Uterus (tissue), 2 donors: ENCODE results near the gene GLRX.

Experiments
- POLR2A ChIP-seq, 2 donors: fragments of 450-650 bp; IDR thresholded peaks; one replicate each; pipeline ENCODE4 v1.6.1; 2016; ENCODE audit warnings: antibody characterized with exemption in 2 of 2, mild to moderate bottlenecking in 1 of 2, moderate library complexity in 1 of 2
- TF ChIP-seq, protein P1 (sequence below), 4 experiments: fragments of 200-600 bp in 2 of 4; fragments of 450-650 bp in 2 of 4; sonication (generic) in 2 of 4; IDR thresholded peaks; one replicate each; pipeline ENCODE4 v1.5.1; 2016 to 2019; ENCODE audit warnings: antibody characterized with exemption in 4 of 4, mild to moderate bottlenecking in 2 of 4, moderate library complexity in 1 of 4

DNA sequence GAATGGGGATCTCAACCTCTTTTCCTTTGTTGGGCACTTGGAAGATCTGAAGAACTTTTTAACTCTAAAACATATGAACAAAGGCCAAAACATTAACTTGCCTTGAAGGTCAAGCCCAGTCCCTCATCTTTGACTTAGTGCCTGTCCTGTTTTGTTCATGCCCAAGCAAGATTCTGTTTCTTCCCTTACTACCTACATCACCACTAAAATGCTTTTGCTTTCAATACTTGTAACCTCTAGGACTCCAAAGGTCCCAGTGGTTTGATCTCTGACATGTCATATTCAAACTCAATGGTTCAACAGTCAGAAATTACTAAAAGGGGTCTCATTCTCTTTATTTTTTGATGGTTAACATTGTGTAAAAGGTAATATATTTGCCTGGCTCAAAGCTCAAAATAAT lies 24.0 kb downstream of the GLRX start:
- TF ChIP-seq, protein P1, sequence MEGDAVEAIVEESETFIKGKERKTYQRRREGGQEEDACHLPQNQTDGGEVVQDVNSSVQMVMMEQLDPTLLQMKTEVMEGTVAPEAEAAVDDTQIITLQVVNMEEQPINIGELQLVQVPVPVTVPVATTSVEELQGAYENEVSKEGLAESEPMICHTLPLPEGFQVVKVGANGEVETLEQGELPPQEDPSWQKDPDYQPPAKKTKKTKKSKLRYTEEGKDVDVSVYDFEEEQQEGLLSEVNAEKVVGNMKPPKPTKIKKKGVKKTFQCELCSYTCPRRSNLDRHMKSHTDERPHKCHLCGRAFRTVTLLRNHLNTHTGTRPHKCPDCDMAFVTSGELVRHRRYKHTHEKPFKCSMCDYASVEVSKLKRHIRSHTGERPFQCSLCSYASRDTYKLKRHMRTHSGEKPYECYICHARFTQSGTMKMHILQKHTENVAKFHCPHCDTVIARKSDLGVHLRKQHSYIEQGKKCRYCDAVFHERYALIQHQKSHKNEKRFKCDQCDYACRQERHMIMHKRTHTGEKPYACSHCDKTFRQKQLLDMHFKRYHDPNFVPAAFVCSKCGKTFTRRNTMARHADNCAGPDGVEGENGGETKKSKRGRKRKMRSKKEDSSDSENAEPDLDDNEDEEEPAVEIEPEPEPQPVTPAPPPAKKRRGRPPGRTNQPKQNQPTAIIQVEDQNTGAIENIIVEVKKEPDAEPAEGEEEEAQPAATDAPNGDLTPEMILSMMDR (IDR thresholded peaks at IDR 0.05), result no peak
- TF ChIP-seq POLR2A (IDR thresholded peaks at IDR 0.05), result no peak
